GM19099 (cell line): ENCODE measurements around the gene ATF6.

Experiments
- POLR2A ChIP-seq: IDR thresholded peaks from 3 replicates; pipeline ENCODE4 v1.6.1; 2011; ENCODE audit warnings: low read depth; ENCODE audit not compliant: insufficient read length; ENCODE audit errors: extremely low read depth

Gene ATF6

DNA sequence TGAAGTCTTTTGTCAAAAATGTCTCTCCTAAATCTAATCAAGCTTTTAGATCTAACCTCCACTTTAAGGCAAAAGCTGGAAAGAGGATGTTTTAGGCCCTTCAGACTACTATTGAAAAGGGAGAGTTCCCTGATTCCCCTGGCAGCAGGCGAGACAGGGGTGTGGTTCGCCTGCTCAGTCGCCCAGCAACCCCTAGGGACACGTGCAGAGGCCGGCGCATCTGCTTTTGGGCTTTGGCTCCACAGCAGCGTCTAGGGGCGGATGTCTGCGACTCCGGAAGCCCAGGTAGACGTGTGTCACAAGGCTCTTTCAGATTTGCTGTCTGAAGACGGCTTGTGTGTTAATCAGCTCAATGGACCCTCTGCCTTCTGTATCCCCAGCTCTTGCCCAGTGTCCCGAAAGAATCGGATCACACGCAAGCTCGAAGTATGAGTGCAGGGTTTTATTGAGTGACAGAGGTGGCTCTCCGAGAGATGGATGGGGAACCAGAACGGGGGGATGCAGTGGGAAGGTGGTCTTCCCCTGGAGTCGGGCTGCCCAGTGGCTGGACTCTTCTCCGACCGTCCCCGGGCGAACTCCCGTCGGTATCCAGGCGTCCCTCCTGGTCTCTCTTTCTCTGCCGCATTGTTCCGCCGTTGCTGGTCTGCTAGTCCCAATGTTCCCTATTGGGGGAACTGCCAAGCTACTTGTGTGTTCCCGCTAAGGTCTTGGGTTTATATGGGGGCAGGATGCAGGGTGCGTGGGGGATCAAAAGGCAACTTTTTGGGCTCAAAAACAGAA is 212.1 kb downstream of the ATF6 start:
- TF ChIP-seq POLR2A = no peak

DNA sequence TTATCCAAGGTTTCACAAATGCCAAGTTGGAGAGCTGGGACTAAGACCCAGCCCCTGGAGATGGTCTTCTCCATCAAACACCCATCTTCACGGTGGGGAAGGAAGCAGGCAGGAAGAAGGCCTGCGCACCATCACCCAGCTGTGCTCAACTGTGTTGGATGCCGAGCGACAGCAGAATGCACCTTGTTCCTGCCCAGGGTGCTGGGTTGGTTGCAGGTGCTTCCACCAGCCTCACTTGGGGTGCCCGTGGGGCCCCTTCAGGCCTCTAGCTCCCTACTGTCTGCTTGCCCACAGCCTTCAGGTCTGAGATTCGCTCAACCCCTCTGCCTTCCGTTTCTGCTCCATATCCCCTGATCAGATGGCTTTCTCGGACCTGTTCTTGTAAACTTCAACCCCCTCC is 215.0 kb downstream of the ATF6 start:
- no peak for TF ChIP-seq POLR2A

DNA sequence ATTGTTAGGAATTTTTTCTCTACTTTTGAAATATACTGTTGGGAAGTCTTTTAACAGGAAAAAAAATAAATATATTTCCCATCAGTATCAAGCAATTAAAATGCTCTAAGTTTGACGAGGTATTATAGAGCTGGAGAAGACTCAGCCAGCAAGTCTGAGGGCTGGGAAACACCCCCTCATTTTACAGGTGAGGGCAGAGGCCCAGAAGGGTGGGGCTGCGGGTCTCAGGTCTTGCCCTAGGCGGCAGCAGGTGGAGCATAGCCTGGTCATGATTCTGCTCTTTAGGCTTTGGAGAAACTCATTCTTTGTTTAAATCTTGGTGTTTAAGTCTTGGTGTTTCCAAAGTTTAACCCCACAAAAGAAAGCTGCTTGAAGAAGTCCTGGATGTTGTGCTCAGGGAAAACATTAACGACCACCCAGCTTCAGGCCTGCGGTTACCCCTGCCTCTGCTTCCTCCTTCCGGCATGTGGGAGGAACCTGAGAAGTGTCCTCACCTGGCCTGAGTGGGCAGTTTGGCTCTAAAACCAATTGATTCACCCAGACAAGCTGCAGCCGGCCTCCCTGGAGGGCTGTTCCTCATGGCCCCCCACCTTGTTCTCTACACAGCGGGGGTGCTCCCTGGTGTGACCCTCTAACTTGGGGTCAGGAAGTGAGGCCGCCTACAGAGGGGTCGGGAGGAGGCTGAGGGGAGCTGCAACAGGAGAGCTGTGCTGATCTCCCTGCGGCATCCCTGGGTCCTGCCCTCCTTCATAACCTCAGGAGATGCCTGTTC is 215.8 kb downstream of the ATF6 start:
- TF ChIP-seq POLR2A = no peak

DNA sequence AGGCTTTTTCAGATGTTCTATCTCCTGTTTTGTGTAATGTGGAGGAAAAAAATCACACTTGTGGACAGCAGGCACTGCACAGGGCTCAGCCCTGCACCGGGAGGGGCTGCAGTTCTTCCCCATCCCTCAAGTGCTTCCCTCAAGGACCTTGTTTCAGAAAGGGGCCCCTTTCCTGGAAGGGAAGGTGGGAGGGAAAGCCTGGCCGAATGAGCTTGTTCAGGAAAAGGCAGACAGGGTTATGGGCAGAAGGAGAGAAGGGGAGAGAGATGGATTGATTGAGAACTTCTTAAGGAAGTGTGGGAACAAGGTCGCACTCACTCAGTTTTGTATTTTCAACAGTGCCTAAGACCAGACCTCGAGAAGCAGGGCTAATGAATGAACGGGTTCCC is 216.4 kb downstream of the ATF6 start:
- TF ChIP-seq POLR2A = no peak

DNA sequence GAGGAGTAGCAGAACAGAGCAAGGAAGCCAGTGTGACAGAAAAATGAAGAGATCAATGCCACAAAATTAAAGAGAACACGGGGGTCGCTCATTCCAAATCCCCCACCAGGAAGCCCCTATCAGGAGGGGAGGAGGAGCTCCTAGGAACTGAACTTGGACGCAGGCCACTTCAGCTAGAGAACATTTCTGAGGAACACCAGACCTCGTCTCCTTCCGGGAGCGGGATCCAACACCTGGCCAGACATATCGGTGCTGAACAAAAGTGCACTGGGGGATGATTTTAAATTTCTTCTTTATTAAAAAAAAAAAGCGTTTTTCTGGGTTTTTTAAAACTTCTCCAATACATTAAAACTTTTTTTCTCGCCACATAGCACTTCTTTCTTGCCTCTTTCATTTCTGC is 216.8 kb downstream of the ATF6 start:
- TF ChIP-seq POLR2A = no peak

DNA sequence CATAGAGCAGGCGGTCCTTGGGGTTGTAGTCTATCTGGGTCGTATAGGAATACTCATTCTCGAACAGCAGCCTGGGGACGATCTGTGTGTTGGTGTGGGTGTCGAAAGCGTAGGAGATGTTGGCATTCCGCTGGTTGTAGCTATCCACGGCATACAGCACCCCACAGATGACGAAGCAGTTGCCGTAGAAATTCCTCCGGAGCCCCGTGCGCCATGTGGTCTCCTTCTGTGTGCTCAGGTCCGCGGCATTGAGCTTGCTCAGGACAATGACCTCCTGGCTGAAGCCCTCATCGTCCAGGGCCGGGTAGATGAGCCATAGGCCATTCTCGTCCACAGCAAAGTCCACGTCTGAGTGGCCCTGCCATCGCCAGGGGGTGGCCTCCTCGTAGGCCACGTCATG is 217.6 kb downstream of the ATF6 start:
- TF ChIP-seq POLR2A = no peak

DNA sequence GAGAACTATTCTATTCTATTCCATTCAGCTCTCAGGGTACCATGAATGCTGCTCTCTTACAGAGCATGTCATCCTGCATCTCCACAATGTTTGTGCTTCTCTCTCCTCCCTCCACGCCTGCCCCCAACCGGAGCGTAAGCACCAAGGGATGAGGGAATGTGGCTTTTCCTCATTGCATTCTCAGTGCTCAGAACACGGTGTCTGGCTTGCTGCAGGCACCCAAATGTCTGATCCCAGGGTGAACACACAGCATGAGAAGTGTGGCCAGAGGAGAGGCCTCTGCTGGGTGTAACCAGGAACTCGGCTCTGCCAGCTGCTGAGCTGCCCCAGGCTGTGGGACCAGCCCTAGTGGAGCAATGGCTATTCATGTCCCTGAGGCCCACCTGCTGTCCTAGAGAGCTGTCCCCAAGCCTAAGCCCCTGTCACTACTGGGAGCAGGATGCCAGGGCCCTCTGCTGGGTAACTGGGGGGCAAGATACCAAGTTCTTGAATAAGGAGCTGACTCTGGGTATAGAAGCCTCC is 219.2 kb downstream of the ATF6 start:
- no peak for TF ChIP-seq POLR2A

DNA sequence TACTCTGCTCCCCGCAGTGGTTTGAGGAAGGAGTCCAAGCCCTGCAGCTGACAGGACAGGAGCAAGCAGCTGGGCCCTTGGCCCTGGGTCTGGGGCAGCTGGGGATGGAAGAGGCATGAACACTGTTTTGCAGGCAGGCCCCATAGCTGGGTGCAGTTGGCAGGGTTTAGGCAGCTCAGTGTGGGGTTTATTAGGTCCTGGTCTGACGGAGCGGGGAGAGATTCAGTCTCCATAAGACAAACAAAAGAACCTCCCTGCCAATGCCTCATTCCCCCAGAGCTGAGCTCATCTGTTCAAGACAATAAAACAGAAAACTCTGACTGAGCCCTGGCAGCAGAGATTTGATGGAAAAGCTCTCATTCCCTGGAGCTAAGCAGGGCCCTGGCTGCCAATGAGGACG is 220.2 kb downstream of the ATF6 start:
- no peak for TF ChIP-seq POLR2A

DNA sequence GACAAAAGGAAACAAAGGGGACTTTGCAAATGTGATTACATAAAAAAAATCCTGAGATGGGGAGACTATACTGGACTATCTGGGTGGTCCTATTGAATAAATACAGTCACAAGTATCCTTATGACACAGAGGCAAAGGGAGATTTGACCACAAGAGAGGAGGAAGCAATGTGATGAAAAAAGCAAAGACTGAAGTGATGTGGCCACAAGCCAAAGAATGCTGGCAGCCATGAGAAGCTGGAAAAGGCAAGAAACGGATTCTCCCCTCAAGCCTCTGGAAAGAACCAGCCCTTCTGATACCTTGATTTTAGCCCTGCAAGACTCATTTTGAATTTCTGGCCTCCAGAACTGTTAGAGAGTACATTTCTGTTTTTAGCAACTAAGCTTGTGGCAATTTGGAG is 221.2 kb downstream of the ATF6 start:
- TF ChIP-seq POLR2A = no peak

DNA sequence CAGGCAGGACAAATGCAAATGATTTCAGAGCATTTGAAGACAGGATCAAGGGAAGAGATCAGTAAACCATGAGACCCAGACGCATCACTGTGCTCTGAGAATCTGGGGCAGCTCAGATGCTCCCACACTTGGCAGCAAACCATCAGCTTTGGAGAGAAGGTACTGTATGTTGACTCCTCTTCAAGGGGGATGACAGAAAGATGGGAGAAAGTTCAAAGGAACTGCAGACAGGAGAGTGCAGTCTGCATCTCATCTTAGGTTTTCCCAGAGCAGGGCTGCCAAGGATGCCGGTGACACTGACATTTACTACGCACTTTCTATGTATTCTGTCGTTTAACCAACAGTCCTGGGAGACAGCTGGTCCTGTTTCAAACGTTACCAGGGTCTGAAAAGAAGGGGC is 221.8 kb downstream of the ATF6 start:
- TF ChIP-seq POLR2A = no peak

DNA sequence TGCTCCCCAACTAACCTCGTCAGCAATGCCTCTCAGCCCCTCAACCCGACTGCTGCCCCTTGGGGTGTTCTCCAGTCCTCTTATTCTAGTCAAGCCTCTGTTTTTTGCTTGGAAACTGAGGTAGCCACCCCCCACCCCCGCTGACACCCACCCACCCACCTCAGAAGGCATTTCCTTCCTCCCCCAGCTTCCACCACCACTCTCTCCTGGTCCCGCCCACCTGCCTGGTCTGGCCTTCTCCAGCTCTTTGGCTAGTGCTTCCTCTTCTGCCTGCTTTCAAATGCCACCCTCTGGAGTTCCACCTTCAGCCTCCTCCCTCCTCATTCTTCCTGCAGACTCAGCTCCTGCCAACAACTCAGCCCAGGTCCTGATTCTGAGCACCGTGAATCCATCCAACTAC is 222.3 kb downstream of the ATF6 start:
- no peak for TF ChIP-seq POLR2A

DNA sequence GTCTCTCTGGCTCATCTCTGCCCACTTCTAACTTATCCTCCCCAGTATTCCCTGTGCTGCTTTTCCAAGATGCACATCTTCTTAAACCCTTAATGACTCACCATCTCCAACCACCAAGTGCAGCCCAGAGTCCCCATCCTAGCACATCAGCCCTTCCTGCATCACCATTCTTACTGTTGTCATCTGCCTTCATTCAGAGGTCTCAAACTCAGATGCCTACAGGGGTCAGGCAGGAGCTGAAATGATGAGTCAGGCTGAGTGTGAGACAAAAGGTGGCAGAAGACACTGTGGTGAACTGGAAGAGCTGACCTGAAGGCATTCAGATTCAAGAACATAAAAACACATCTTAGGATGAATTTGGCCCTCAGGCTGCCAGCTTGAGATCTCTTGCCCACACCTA is 223.0 kb downstream of the ATF6 start:
- no peak for TF ChIP-seq POLR2A

DNA sequence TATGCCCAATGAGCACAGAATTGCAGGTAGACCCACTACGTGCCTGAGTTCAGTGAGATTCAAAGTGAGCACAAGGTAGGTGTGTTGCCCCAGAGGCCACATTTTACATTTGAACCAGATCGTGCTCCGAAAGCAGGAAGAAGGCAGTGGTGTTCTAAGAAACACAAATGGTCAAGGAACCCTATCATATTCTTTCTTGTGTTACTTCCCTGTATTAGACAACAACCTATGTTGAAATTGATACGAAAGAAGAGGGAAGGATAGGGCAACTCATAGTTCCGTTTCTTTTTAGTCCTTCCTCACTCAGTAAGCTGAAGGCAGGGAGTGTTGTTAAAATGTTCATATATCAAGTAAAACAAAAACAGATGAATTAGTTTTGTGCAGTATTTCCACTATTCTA is 223.7 kb downstream of the ATF6 start:
- TF ChIP-seq POLR2A = no peak

DNA sequence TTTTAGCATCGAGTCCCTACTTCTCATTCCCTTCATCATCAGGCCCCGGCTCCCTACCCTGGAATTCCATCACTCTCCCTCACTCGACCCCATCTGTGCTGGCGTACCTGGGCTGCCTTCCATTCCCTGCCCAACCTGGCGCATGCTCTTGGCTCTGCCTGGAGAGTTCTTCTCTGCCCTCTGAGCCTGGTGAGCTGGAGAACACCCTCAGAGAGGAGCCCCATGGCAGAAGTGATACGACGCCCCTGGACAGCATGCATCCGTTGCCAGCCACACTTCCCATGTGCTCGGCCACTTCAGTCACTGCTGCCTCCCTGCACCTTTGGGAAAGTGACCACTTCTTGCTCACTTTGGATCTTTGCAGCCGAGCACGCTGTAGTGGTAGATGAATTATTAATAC is 227.5 kb downstream of the ATF6 start:
- no peak for TF ChIP-seq POLR2A

DNA sequence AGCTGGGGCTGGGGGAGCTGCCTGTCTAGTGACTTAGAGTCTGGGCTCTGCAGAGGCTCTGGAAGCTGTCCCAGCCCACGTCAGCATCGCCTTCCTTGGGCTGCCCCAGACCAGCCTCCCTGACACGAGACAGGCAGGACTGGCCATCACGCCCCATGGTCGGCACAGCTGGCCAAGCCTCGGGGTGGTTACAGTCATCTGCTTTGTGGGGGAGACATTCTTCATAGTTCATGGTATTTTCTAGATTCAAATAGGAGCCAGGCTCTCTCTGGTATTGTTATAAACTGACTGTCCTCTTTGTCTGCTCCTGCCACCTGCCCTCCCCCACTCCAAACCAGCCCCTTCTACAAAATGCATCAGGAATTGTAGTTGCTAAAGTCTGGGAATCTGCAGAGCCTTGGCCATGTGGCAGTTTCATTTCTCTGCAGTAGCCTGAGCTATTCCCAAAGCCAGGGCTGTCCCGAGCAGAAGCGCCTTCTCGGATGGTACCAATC is 228.1 kb downstream of the ATF6 start:
- TF ChIP-seq POLR2A = no peak

DNA sequence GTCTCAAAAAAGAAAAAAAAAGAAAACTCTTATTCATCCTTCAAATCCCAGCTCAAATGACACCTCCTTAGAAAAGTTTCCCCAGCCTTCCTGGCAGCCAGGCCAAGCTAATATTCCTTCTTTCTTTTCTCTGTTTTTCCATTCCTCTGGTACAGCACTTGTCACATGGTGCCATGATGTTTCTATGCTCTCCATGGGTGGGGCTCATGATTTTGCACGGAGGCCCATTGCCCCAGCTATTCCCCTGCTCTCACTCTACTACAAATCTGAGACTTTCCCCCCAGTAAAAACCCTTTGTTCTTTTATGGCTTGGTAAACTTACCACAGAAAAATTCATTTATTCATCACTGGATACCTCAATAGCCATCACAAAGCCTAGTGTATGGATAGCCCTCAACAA is 231.0 kb downstream of the ATF6 start:
- no peak for TF ChIP-seq POLR2A

DNA sequence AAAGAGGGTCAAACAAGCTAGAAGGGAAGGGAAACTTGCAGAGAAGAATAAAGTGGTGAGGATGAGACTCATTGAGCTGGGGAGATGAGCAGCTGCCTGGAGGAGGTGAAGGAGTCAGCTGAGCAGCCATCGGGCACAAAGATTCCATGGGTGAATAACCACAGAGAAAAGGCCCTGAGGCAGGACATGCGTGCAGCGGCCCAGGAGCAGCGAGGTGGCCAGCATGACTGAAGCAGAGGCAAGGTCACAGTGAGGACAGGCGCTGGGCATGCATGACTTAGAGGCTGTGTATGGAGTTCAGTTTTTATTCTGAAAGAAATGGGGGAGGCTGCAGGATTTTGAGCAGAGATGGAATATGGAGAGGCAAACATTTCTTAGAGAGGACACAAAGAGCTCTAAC is 232.7 kb downstream of the ATF6 start:
- TF ChIP-seq POLR2A = no peak
